ENCODE data around the gene VCP.

VCP gene

GRCh38 chr9:35108946-35109575 is 36.6 kb upstream of the VCP start (continued):
- no peak for TF ChIP-seq FEZF1 (tag by site-specific recombination; IDR thresholded peaks at IDR 0.05)
- TF ChIP-seq ZNF133 (tag by site-specific recombination; IDR thresholded peaks at IDR 0.05): no peak
- TF ChIP-seq ZNF600 (tag by site-specific recombination; IDR thresholded peaks at IDR 0.05): no peak
- TF ChIP-seq ZNF610 (tag by site-specific recombination; IDR thresholded peaks at IDR 0.05; ENCODE audit: borderline replicate concordance): no peak

DNA sequence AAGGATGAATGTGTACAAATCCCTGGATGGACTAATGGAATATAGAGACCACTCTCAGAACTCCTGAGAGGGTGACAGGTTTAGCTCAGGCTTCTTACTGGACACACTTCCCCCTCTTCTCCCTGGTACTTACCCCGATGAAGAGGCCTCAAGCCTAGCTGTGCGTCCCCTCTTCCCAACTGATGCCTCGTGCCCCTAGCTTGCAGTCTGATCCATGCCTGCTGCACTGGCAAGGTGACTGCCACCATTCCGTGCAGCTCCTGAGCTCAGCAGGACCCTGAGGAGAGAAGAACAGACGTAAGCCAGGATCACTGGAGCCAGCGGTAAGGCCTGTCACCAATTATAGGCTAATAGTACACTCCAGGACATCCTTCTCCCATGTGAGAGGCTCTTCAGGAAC is 36.0 kb upstream of the VCP start:
- H3K4me3 ChIP-seq (ENCODE audit: low read depth, low read length): no peak overlapping the region
- no peak overlapping the region for H3K27ac ChIP-seq (ENCODE audit: extremely low read depth, low read depth, low read length)
- peaks cover 0 to 40% of the 10 kb centered on the region in 2 experiments; a peak in 1 of 3 replicates for H3K36me3 ChIP-seq (ENCODE audit: control insufficient read depth in 2 of 2, insufficient read depth in 1 of 2, low read length in 2 of 2)
- POLR2A ChIA-PET: no interaction called here
- no peaks in the 10 kb centered on the region for H3K9me3 ChIP-seq (ENCODE audit: control insufficient read depth, insufficient read depth, low read depth, low read length)
- TF ChIP-seq ZNF791 (tag by site-specific recombination; IDR thresholded peaks at IDR 0.05): no peak
- no peak for TF ChIP-seq ZNF488 (tag by site-specific recombination; IDR thresholded peaks at IDR 0.05)
- no peak for TF ChIP-seq ZNF280D (tag by site-specific recombination; IDR thresholded peaks at IDR 0.05)
- no peak for TF ChIP-seq WT1 (tag by site-specific recombination; IDR thresholded peaks at IDR 0.05)
- no peak for TF ChIP-seq ZNF302 (tag by site-specific recombination; IDR thresholded peaks at IDR 0.05; ENCODE audit: low read depth)
- no peak for TF ChIP-seq ZNF248 (tag by site-specific recombination; IDR thresholded peaks at IDR 0.05)
- no peak for TF ChIP-seq ZNF626 (tag by site-specific recombination; IDR thresholded peaks at IDR 0.05)
- no peak for TF ChIP-seq ZNF433 (tag by site-specific recombination; IDR thresholded peaks at IDR 0.05; ENCODE audit: low read depth)
- TF ChIP-seq BCL11A (tag by site-specific recombination; IDR thresholded peaks at IDR 0.05; ENCODE audit: low read depth): no peak
- no peak for TF ChIP-seq ZNF561 (tag by site-specific recombination; IDR thresholded peaks at IDR 0.05; ENCODE audit: borderline replicate concordance)
- no peak for TF ChIP-seq ZNF529 (tag by site-specific recombination; IDR thresholded peaks at IDR 0.05; ENCODE audit: insufficient replicate concordance)
- no peak for TF ChIP-seq ZNF792 (tag by site-specific recombination; IDR thresholded peaks at IDR 0.05)
- TF ChIP-seq ZNF175 (tag by site-specific recombination; IDR thresholded peaks at IDR 0.05): no peak
- TF ChIP-seq ZNF571 (tag by site-specific recombination; IDR thresholded peaks at IDR 0.05): no peak
- TF ChIP-seq ZNF600 (tag by site-specific recombination; IDR thresholded peaks at IDR 0.05): no peak
- no peak for TF ChIP-seq ZNF623 (tag by site-specific recombination; IDR thresholded peaks at IDR 0.05)
- TF ChIP-seq ZNF692 (tag by site-specific recombination; IDR thresholded peaks at IDR 0.05): no peak
- H3K4me1 ChIP-seq (ENCODE audit: control insufficient read depth, insufficient read depth, low read length): no peaks in the 10 kb centered on the region; the same call in 1 of the 2 replicates
- CTCF ChIA-PET: interaction anchor here (1.5 kb wide), 1 partner anchor 11 kb away, joined by 5 read pairs; the partner anchor contains the start of gene PIGO
